GM18907 (cell line): ENCODE data around the gene RWDD4.
"Not testable (repeated sequence)": the region's sequence is repeated elsewhere in the genome, so short reads cannot be mapped to it uniquely, and the experiment has no call there.

Experiments
- ATAC-seq: cut with Tn5 transposase; IDR thresholded peaks from one replicate; pipeline ENCODE4 v1.9.1; 2021; ENCODE audit warnings: mild to moderate bottlenecking, moderate library complexity; ENCODE audit not compliant: unreplicated experiment

RWDD4 gene

GRCh38 chr4:183636503-183636902 lies 22.5 kb downstream of the RWDD4 start:
- no peak for ATAC-seq

DNA sequence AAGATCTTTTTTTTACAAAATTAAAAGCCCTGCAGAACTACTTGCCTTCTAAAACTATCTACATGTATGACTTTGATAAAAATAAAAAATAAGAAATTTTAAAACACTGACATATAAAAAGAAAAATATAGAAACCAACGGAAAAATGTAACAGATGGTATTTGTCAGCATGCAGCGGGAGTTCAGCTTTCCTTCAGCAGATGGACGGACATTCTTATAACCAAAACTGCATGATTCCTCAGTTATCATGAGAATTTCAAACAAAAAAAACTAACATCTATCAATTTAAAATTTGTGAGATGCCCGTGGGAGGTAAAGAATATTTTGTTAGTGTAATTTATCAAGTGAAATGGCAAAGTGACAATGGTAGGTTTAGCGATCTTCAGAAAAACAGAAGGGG lies 23.2 kb downstream of the RWDD4 start:
- no peak for ATAC-seq

GRCh38 chr4:183635321-183635720 lies 23.7 kb downstream of the RWDD4 start:
- no peak for ATAC-seq

DNA sequence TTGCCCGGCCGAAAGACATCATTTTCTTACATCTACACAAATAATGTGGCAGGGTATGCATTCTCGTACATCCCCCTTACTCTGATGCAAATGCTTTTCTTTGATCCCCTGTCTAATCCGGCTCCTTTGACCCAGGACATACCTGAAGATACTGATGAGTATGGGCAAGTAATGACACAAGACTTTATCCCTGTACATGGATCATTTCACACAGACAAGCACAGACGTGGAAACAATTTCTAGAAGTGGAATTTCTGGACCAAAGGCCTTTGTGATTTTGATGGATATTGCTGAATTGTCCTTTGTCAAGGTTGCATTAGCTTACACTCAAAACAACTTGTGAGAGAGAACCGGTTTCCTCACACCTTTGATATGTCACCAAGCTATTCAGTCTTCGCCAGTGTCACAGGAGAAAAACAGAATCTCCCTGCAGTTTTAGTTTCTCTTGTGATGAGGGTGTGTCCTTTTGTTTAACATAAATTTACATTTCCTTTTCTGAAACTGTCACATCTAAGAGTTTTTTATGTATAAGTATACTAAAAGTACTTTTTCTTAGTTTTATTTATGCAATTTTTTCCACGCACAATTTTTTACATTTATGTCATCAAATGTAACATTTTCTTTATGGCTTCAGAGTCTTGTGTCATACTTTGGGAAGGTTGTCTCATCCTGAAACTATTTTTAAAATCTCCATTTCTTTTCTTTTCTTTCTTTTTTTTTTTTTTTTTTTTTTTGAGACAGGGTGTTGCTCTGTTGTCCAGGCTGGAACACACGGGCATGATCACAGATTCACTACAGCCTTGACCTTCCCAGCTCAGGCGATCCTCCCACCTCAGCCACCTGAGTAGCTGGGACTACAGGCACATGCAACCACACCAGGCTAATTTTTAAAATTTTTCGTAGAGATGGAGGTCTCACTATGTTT lies 25.2 kb downstream of the RWDD4 start:
- ATAC-seq = no peak

DNA sequence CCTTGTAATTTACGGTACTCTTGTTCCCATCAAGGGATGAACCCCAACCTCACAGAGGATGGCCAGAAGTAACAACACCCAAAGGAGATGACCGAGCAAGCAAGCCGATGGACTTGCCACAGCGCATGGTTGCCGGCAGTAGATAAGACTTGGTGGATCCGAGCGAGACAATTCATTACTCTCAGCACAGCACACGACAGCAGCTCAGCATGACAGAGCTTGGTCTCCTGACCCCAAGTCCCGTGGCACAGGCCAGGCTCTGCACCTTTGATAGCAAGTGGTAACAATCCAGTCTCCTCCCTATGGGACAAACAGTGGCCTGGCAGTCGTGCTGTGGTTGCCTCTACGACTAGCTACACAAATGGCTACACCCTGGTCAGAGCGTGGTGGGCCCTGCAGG lies 26.3 kb downstream of the RWDD4 start:
- no peak for ATAC-seq

GRCh38 chr4:183631577-183632198 lies 27.3 kb downstream of the RWDD4 start:
- no peak for ATAC-seq

GRCh38 chr4:183627979-183628588 lies 30.9 kb downstream of the RWDD4 start:
- ATAC-seq = no peak

DNA sequence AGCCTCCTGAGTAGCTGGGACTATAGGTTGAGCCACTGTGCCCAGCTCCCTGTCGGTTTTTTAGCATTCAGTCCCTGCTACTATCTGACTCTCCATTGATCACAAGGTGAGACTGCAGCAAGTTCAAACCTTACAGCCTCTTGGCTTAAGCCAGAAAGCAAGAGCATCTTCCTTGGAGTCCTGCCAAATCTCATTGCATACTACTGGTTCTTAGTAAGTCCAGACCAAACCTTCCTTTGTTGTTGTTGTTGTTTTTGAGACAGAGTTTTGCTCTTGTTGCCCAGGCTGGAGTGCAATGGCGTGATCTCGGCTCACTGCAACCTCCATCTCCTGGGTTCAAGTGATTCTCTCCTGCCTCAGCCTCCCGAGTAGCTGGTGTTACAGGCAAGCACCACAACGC lies 31.7 kb downstream of the RWDD4 start:
- ATAC-seq = not testable (repeated sequence)

GRCh38 chr4:183626168-183626567 lies 32.8 kb downstream of the RWDD4 start:
- no peak for ATAC-seq

DNA sequence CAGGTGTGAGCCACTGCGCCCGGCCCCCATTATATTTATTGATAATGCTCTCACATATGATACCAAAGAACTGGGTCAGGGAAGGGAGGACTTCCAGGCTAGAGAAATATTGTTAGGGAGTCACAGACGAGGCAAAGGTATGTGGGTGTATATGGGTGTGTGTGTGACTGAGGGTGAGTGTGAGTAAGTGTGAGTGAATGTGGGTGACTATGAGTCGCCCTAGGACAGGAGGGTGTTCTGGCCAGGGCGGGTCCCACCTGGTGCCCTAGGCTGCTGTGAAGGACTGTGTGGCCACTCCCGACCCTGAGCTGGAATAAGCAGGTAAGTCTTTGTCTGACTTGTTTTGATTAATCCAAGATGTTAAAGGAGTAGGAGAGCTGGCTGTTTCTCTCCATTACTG lies 34.4 kb downstream of the RWDD4 start:
- no peak for ATAC-seq

- ATAC-seq = no peak
Measured at GRCh38 chr4:183621875-183622274, 37.1 kb downstream of the RWDD4 start.

DNA sequence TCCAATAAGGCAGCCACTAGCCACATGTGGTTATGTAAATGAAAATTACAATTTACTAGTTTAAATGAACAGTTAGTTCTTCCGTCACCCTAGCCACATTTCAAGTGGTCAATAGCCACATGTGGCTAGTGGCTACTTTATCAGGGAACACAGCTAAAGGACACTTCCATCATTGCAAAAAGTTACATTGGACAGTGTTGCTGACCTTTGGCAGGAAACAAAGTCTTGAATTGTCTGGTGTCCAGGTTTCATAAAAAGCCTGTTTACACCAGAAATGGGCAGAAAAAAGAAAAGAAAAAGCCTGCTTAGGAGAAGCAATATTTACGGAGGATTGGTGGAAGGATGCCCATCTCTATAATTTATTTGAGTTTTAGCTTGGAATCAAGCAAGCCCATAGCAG lies 38.6 kb downstream of the RWDD4 start:
- ATAC-seq = no peak

DNA sequence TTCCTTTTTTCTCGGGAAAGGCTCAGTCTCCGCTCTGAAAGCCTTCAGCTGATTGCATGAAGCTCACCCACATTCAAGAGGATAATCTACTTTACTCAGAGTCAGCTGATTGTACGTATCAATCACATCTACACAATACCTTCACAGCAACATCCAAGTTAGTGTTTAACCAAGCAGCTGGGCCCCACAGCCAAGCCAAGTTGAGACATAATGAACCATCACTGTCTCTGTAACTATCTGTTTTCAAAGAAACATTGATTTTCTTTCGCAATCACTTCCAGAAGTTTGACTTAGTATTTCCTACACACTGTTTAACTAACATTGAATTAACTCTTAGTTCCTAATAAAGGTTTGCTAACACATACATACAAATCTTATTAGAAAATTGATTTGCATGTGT lies 40.3 kb downstream of the RWDD4 start:
- no peak for ATAC-seq

- ATAC-seq = no peak
Measured at GRCh38 chr4:183617075-183617474, 41.9 kb downstream of the RWDD4 start.

- no peak for ATAC-seq
Measured at GRCh38 chr4:183612329-183613250, 46.4 kb downstream of the RWDD4 start.

DNA sequence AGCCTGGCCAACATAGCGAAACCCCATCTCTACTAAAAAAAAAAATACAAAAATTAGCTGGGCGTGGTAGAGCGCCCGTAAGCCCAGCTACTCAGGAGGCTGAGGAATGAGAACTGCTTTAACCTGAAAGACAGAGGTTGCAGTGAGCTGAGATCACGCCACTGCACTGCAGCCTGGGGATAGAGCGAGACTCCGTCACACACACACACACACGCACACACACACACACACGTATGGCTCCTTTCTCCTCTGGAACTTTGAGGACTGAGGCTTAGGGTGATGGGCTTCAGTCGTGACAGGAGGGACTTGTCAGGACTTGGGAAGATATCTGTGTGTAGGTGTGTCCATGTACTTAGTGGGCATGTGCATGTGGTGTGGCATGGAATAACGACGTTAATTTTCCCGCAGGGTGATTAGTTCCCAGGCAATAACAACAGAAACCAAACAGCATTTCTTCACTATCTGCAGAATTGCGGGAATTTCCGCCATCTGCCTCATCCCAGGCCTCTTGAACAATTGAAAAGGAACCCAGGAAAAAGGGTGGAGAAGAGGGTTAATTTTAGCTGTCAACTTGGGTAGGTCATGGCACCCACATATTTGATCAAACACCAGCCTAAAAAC lies 47.7 kb downstream of the RWDD4 start:
- ATAC-seq = no peak

GRCh38 chr4:183610613-183611012 lies 48.4 kb downstream of the RWDD4 start:
- ATAC-seq = no peak

DNA sequence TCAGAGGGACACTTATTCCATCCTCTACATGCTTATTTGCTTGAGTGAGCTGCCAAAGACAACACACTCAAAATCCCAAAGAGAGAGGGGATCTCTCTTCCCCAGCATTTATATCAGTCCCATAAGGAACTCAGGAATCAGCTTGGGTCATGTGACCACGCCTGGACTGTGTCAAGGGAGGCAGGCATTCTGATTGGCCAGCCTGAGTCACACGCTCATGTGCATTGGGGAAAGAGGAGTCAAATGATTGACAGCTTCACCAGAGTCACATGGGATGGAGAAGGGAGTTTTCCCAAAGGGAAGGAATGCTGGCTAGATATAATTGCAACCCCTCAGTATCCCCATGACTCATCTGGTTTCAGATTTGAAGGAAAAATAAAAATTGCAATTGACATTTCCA lies 49.0 kb downstream of the RWDD4 start:
- ATAC-seq = no peak

- no peak for ATAC-seq
Measured at GRCh38 chr4:183609151-183609550, 49.8 kb downstream of the RWDD4 start.

DNA sequence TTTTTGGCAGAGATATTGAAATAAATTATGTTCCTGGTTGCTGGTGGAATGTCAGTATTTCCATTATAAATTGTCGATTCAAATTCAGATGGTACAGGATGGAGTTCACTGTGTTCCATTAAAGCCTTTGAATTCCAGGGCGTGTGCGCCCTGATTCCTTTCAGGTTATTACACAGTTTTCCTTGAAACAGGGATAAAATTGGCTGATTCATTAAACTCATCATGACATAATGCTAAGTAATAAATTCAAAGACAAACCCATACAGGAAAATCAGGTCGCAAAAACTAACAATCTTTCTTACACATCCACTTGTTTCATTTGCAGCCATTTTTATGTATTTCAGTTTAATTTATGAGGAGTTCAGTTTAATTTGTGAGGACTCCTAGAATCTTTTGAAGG lies 51.1 kb downstream of the RWDD4 start:
- no peak for ATAC-seq
